Activated naive CD4-positive, alpha-beta T cell treated with anti-CD3 and anti-CD28 coated beads, Interleukin-2, amount 50 U/mL, for 24 hours (primary cell): Measurements from ENCODE around the gene DCANP1.
A peak's percentile ranks its signal among the peaks of the same experiment; 100 is the strongest.
"Not testable (repeated sequence)": the region's sequence is repeated elsewhere in the genome, so short reads cannot be mapped to it uniquely, and the experiment has no call there.

ENCODE experiments used
- H3K27ac Mint-ChIP-seq: one replicate; pipeline ENCODE4 v1.8.0; 2021; ENCODE audit warnings: mild to moderate bottlenecking, mixed read lengths
- H3K27me3 Mint-ChIP-seq: one replicate; pipeline ENCODE4 v1.8.0; 2021; ENCODE audit warnings: mixed read lengths
- H3K36me3 Mint-ChIP-seq: one replicate; pipeline ENCODE4 v1.8.0; 2021; ENCODE audit warnings: mixed read lengths
- H3K4me1 Mint-ChIP-seq: one replicate; pipeline ENCODE4 v1.8.0; 2021; ENCODE audit warnings: mixed read lengths
- H3K4me3 Mint-ChIP-seq: one replicate; pipeline ENCODE4 v1.8.0; 2021; ENCODE audit warnings: mild to moderate bottlenecking, mixed read lengths
- H3K9me3 Mint-ChIP-seq: one replicate; pipeline ENCODE4 v1.8.0; 2021; ENCODE audit warnings: mixed read lengths

DCANP1 gene

GRCh38 chr5:135447298-135447929 lies at the start of gene DCANP1:
DCANP1 (minus strand) TSS chr5:135447348; CDS start chr5:135447108, 240 bp downstream.
- Mint-ChIP-seq H3K36me3 (no peaks in the 10 kb centered on the region), H3K27me3 (no peaks in the 10 kb centered on the region), H3K4me1 (no peaks in the 10 kb centered on the region), H3K4me3 (no peak within 1 kb of the TSS), H3K27ac (no peak within 1 kb of the TSS), H3K9me3 (no peaks in the 10 kb centered on the region)

DNA sequence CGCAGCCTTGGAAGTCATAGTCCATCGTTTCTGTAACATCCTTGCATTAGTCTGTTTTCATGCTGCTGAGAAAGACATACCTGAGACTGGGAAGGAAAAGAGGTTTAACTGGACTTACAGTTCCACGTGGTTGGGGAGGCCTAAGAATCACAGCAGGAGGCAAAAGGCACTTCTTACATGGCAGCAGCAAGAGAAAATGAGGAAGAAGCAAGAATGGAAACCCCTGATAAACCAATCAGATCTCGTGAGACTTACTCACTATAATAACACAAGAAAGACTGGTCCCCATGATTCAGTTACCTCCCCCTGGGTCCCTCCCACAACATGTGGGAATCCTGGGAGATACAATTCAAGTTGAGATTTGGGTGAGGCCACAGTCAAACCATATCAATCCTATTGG lies 48.4 kb upstream of the DCANP1 start:
- not testable (repeated sequence) for H3K27ac Mint-ChIP-seq, H3K4me3 Mint-ChIP-seq, H3K4me1 Mint-ChIP-seq, H3K9me3 Mint-ChIP-seq, H3K36me3 Mint-ChIP-seq
- peaks cover 21% of the 10 kb centered on the region for H3K27me3 Mint-ChIP-seq

DNA sequence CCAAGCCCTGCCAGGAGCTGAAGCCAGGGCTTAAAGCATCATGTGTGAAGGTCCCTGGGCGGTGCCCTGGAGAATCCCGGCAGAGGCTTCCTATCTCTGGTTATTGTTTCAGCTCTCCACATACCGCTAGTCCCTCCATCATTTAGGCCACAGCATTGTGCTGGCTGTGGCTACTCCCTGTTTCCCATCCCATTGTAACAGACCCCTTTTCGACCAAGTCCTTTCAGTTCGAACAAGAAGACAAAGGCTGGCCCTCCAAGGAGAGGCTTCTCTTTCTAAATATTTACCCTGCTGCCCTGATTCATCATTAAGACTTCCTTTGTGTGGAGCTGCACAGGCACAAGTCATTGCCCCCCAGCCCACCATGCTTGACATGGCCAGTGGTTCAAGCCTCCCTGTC lies 47.0 kb upstream of the DCANP1 start:
- Mint-ChIP-seq H3K4me1 (peaks cover 6% of the 10 kb centered on the region), H3K4me3 (no peak overlapping the region), H3K27ac (no peak overlapping the region), H3K9me3 (no peaks in the 10 kb centered on the region), H3K36me3 (no peaks in the 10 kb centered on the region), H3K27me3 (peaks cover 28% of the 10 kb centered on the region)

DNA sequence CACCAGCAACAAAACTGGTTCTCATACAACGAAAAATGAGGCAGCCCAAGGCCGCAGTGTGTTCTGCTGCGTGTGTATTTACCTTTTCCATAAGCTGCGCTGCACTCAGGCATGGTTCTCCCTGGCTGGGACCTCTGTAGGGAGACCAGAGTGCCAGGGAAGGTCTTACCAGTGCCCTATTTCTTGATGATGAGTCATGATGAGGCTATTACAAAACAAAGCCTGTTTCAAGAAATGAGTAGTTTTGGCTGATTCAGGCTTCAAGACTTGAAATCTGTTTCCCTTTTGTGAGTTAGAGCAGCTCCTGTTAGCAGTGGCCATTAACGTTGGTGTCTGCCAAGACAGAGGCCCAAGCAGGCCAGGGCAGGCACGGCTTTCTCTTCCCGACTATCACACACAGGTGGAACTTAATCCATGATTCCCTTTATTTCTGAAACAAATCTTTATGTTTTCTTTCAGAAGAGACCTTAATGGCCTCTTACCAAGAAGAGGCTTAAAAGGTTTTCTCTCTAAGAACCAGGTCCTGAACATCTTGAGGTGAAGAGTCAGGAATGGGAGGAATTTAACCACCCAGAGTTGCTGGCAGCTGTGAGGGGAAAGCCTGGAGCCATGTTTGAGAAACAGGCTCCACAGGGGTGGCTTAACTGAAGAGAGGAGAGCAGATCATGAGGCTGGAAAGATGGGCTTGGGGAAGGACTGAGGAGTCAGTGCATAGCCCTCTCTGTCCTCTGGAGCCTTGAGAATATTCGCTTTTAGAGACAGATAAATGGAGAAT lies 46.4 kb upstream of the DCANP1 start:
- H3K9me3 Mint-ChIP-seq: no peaks in the 10 kb centered on the region

GRCh38 chr5:135492319-135492626 lies 45.1 kb upstream of the DCANP1 start:
- Mint-ChIP-seq H3K27me3 (peaks cover 36% of the 10 kb centered on the region), H3K4me1 (peaks cover 11% of the 10 kb centered on the region), H3K36me3 (no peaks in the 10 kb centered on the region), H3K9me3 (no peaks in the 10 kb centered on the region), H3K27ac (no peak overlapping the region), H3K4me3 (no peak overlapping the region)

More for the DNA sequence above, 46.4 kb upstream of the DCANP1 start:
- H3K36me3 Mint-ChIP-seq: no peaks in the 10 kb centered on the region
- H3K27ac Mint-ChIP-seq: no peak overlapping the region
- peaks cover 7% of the 10 kb centered on the region for H3K4me1 Mint-ChIP-seq
- peaks cover 25% of the 10 kb centered on the region for H3K27me3 Mint-ChIP-seq
- no peak overlapping the region for H3K4me3 Mint-ChIP-seq

DNA sequence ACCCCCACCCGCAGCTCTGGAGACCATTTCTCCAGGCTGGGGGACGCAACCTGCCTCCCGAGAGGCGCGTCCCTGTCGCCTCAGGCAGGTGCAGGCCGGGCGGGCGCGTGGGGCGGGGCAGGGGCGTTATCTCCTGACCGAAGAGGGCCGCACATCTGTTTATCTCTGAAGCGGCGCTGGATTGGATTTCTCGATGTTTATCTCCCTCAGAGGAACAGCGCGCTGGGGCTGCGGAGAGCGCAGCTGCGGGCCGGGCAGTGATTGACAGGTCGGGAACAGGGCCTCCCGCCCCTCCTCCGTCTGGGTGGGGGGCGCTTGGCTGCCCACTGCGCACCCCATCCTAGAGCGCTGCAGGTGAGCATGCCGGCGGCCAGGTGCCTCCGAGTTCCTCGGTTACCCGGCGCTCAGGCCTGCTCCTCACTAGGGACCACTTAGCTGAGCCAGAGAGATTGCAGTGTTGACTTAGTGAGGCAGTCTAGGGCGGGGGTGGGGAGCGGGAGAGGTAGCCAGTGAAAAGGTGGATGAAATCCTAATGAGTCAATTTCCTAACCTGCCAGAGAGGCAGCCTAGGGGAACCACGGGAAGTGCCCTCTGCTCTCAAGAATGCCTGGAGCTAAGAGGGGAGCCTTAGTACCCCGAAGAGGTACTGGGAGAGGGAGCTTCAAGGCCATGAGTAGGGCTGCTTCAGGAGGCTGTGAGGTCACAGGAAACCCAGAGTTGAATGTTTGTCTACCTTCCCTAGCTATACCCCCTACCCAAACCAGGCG lies 44.6 kb upstream of the DCANP1 start:
- Mint-ChIP-seq H3K27ac (no peak overlapping the region), H3K4me1 (peaks cover 11% of the 10 kb centered on the region), H3K9me3 (no peaks in the 10 kb centered on the region), H3K27me3 (peaks cover 40% of the 10 kb centered on the region), H3K4me3 (no peak overlapping the region), H3K36me3 (no peaks in the 10 kb centered on the region)

- peaks cover 45% of the 10 kb centered on the region for H3K27me3 Mint-ChIP-seq
- no peaks in the 10 kb centered on the region for H3K9me3 Mint-ChIP-seq
- no peak overlapping the region for H3K4me3 Mint-ChIP-seq
- no peaks in the 10 kb centered on the region for H3K36me3 Mint-ChIP-seq
- H3K27ac Mint-ChIP-seq: no peak overlapping the region
- peaks cover 11% of the 10 kb centered on the region for H3K4me1 Mint-ChIP-seq
Measured at GRCh38 chr5:135491038-135491551, 43.9 kb upstream of the DCANP1 start.

GRCh38 chr5:135490245-135491037 lies 43.3 kb upstream of the DCANP1 start:
- Mint-ChIP-seq H3K4me1 (peaks cover 11% of the 10 kb centered on the region), H3K9me3 (no peaks in the 10 kb centered on the region), H3K27ac (no peak overlapping the region), H3K27me3 (peaks cover 48% of the 10 kb centered on the region), H3K36me3 (no peaks in the 10 kb centered on the region), H3K4me3 (no peak overlapping the region)

- Mint-ChIP-seq H3K36me3 (no peaks in the 10 kb centered on the region), H3K4me1 (peaks cover 11% of the 10 kb centered on the region), H3K9me3 (no peaks in the 10 kb centered on the region), H3K27ac (peak overlapping the region; percentile 17), H3K4me3 (no peak overlapping the region), H3K27me3 (peaks cover 47% of the 10 kb centered on the region)
Measured at GRCh38 chr5:135489466-135490244, 42.5 kb upstream of the DCANP1 start.

GRCh38 chr5:135488727-135489465 lies 41.7 kb upstream of the DCANP1 start:
- peaks cover 41% of the 10 kb centered on the region for H3K27me3 Mint-ChIP-seq
- H3K9me3 Mint-ChIP-seq: no peaks in the 10 kb centered on the region
- H3K36me3 Mint-ChIP-seq: no peaks in the 10 kb centered on the region
- no peak overlapping the region for H3K27ac Mint-ChIP-seq
- no peak overlapping the region for H3K4me3 Mint-ChIP-seq
- H3K4me1 Mint-ChIP-seq: peaks cover 11% of the 10 kb centered on the region

GRCh38 chr5:135487839-135488514 lies 40.8 kb upstream of the DCANP1 start:
- Mint-ChIP-seq H3K9me3 (no peaks in the 10 kb centered on the region), H3K27ac (no peak overlapping the region), H3K4me1 (peaks cover 11% of the 10 kb centered on the region), H3K36me3 (no peaks in the 10 kb centered on the region), H3K27me3 (peaks cover 41% of the 10 kb centered on the region), H3K4me3 (no peak overlapping the region)

GRCh38 chr5:135487037-135487395 lies 39.9 kb upstream of the DCANP1 start:
- Mint-ChIP-seq H3K27ac (no peak overlapping the region), H3K9me3 (no peaks in the 10 kb centered on the region), H3K4me3 (no peak overlapping the region), H3K36me3 (no peaks in the 10 kb centered on the region), H3K27me3 (peaks cover 37% of the 10 kb centered on the region), H3K4me1 (peaks cover 11% of the 10 kb centered on the region)

GRCh38 chr5:135486131-135487036 lies 39.2 kb upstream of the DCANP1 start:
- Mint-ChIP-seq H3K4me1 (peaks cover 11% of the 10 kb centered on the region), H3K27ac (no peak overlapping the region), H3K4me3 (no peak overlapping the region), H3K27me3 (peaks cover 37% of the 10 kb centered on the region), H3K9me3 (no peaks in the 10 kb centered on the region), H3K36me3 (no peaks in the 10 kb centered on the region)
